HG03558 (cell line): ENCODE data around the gene IL4R.
"Not testable (repeated sequence)": the region's sequence is repeated elsewhere in the genome, so short reads cannot be mapped to it uniquely, and the experiment has no call there.

Experiments used
- ATAC-seq: cut with Tn5 transposase; IDR thresholded peaks from one replicate; pipeline ENCODE4 v1.9.1; 2021; ENCODE audit warnings: moderate number of reproducible peaks; ENCODE audit not compliant: unreplicated experiment; ENCODE audit errors: extremely low read depth

The IL4R gene

GRCh38 chr16:27398894-27399853 lies 85.4 kb downstream of the IL4R start:
- no peak for ATAC-seq

DNA sequence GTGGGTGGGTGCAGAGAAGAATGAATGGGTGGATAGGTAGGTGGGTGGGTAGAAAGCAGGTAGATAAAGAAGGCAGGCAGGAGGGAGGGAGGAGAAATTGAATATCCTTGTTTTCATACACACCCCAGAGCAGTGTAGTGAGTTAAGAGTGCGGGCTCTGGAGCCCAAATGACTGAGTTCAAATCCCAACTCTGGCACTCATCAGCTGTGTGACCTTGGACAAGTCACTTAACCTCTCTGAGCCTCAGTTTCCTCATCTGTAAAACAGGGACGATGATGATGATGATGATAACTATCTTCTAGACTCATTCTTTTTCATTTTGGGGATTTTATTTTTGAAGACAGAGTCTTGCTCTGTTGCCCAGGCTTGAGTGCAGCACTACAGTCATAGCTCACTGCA lies 86.2 kb downstream of the IL4R start:
- no peak for ATAC-seq

- ATAC-seq = no peak
Observed at GRCh38 chr16:27400751-27401620, 87.2 kb downstream of the IL4R start.

DNA sequence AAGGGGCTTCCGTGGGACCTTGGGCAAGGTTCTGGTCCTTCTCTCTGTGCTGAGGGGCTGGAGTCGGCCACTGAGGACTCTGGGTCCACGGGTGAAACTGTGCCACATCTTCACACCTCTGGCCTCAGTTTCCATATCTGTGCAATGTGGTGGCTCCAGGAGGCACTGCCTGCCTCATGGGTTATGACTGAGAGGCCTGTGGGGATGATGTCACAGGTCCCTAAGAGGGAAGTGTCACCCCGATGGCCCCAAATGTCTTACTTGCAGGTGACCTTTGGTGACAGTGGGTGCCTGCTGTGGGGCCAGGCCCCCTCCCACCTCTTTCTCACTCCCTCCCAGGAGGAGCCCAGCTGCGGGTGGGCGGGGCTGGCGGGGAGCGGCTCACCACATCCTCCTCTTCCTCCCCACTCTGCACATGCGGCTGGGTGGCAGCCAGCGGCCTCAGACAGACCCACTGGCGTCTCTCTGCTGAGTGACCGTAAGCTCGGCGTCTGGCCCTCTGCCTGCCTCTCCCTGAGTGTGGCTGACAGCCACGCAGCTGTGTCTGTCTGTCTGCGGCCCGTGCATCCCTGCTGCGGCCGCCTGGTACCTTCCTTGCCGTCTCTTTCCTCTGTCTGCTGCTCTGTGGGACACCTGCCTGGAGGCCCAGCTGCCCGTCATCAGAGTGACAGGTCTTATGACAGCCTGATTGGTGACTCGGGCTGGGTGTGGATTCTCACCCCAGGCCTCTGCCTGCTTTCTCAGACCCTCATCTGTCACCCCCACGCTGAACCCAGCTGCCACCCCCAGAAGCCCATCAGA lies 88.2 kb downstream of the IL4R start, which contains the start of gene IL21R:
TSS of gene IL21R (plus strand) at position 407 of the 801 bp plus-strand sequence. CDS start 27,898 bp downstream, outside the sequence.
- peak; percentile 33 for ATAC-seq

DNA sequence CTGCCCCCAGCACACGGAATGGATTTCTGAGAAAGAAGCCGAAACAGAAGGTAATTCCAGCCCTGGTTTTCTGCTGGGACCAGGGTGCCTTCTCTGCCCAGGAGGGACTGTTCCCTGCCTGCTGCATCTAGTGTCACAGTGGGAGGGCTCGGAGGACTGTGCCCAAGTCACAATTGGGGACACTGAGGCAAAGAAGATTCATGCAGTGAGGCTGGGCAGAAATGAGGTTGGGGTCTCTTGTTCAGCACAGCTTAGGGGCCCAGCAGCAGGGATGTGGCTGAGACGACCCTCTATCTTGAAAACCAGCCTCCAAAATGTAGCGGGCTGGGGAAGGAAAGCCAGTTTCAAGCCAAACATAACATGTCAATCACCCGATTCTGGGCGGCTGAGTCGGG lies 88.8 kb downstream of the IL4R start:
- no peak for ATAC-seq

GRCh38 chr16:27402964-27403600 lies 89.3 kb downstream of the IL4R start:
- ATAC-seq = no peak

GRCh38 chr16:27403601-27403992 lies 89.8 kb downstream of the IL4R start:
- no peak for ATAC-seq

- no peak for ATAC-seq
Observed at GRCh38 chr16:27404163-27404823, 90.5 kb downstream of the IL4R start.

DNA sequence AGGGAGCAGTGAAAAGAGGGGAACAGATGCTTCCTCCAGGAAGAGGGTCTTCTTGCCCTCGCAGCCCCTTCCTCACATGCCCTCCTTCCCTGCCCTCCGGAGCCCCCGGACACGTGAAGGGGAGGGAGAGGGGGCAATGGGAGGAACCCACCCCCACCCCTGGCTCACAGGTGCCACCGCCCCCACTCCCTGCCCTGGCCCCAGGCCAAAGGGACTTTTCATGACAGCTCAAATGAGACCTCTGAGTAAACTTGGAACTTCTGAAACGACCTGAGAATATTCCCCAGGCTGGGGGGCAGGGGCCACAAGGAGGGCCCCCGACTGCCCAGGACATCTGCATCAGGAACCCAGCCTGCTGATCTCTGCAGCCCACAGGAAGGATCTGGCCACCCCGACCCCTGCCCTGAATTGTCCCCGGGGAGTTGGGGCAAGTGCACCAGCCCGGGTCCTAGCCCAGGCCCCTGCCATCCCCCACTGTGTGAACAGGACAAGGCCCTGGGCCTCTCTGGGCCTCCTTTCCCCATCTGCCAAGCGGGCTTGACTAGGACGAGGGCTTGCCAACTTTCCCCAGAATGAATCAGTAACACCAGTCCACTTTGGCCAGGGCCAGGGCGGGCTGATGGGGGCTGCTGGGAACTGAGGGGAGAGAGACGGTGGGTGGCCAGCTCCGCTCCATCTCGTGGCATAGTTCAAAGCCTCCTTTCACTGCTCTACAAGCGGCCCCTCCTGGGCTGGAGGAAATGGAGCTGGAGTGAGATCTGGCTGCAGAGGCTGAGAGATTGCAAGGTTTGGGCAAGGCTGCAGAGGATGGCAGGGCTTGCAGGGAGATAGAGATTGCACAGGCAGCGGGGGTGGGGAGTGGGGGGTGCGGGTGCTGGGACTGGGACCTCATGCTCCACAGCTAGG lies 92.0 kb downstream of the IL4R start:
- ATAC-seq = no peak

DNA sequence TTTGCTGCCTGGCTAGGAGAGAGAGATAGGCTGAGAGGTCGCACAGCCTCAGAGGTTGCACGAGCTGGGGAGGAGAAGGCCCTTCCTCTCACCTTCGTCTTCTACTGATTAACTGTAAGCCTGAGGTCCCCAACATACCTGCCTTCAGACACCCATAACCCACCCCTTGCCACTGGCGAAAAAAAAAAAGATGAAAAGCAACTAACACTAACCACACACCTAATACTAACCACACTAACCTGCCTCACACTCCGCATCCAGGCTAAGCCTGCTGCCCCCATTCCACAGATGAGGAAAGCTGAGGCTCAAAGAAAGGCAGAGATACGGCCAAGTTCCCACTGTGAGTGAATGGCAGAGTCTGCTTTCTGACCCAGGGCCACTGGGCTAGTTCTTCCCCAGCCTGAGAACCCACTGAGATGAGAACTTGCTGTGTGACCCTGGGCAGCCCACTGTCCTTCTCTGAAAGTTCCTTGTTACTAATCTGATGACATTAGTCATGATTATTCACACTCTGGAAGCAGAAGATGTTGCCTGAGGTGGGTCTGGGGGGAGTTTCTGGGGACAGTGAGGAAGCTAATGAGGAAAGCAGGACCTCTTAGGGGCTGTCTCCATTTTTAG lies 92.8 kb downstream of the IL4R start:
- ATAC-seq = no peak

DNA sequence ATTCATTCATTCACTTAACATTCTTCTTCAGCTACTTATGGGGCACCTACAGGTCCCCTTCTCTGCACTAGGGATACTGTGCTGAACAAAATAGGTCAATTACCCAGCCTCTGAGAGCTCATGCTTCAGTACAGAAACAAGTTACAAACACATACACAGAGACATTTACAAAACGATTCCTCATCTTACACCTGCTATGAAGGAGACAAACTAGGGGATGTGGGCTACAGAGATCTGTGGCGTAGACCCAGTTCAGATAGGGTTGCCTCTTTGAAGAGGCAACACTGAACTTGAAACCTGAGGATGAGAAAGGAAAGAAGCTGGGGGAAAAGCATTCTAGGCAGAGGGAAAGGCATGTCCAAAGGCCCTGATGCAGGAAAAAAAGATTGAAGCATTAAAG lies 93.4 kb downstream of the IL4R start:
- no peak for ATAC-seq

DNA sequence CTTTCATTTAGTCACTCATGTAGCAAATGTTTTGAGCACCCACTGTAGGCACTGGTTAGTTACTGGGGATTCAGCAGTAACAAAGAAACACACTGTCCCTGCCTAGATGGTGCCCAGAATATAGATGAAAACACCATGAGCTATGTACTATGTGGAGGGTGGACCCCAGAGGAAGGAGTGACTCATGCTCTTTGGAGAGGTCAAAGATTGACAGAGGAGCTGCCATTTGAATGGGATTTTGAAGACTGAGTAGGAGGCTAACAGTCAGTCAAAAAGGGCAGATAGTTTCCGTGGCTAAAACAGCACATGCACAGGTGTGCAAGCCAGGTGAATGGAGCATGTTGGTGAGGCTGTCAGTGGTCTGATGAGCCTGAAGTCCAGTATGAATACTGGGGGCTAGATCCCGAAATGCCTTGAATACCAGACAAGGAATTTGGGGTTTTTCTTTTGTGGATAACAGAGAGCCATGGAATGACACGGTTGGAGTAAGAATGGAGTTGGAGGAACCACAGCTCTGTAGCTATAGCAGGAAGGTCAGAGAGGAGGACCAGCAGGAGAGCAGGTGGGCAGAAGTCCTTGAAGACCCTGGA lies 94.3 kb downstream of the IL4R start:
- ATAC-seq = peak; percentile 36

DNA sequence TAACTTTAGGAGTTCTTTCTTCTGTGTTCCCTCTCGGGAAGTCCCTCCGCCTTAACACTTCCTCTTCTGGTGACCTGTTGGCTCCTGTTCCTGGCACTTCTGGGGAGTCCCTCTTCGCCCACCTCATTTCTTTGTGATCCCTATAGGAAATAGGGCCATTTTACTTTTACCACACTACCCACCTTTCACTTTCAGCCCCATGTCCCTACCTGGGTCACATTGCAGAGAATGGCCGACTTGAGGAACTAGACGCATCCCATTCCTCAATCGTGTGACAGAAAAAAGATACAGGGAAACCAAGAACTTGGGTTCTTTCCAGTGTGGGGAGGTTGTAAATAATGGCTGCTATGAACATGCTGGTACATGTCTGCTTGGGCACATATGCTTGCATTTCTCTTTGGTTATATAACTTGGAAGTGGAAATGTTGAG lies 94.8 kb downstream of the IL4R start:
- ATAC-seq = no peak

GRCh38 chr16:27409958-27410357 lies 96.2 kb downstream of the IL4R start:
- ATAC-seq = not testable (repeated sequence)

DNA sequence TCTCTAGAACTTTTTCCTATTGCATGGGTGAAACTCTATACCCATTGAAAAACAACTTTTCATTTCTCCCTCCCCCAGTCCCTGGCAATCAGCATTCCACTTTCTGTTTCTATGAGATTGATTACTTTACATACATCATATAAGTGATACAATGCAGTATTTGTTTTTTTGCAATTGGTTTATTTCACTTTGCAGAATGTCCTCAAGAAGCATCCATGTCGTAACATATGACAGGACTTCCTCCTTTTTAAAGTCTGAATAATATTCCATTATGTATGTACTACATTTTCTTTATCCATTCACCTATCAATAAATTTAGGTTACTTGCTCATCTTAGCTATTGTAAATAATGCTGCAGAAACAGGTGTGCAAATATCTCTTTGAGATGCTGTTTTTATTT lies 97.0 kb downstream of the IL4R start:
- no peak for ATAC-seq

DNA sequence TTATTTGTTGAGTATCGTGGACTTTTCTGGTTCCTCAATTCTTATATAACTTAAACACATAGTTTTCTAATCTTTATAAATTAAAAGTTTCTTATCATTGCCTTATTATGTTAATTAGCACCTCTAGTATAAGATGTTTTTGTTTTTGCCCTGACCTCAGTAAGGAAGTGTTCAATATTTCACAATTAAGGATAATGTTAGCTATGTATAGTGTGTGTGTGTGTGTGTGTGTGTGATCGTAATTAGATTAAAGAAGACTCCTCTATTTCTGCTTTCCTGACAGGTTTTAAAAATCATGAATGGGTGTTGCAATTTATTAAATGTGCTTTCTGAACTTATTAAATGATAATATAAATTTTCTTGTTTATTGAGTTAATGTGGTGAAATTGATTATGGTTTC lies 100.2 kb downstream of the IL4R start:
- ATAC-seq = no peak
